HL-60/S4 treated with phorbol 12-myristate 13-acetate at 8.2 ng/mL for 4 days and 3 days (cell line): ENCODE measurements around the gene NIT2.

Experiments
- in situ Hi-C: fragments of 300-500 bp; cut with MboI; formaldehyde crosslinking; loops from 2 replicates; pipeline ENCODE4 v1.15.0; 2022; ENCODE audit warnings: low sequenced_read_pairs

Gene NIT2

GRCh38 chr3:100389025-100389424, 54.5 kb downstream of the NIT2 start:
- in situ Hi-C loops = no loop called here

GRCh38 chr3:100395679-100396431, 61.3 kb downstream of the NIT2 start:
- in situ Hi-C loops = no loop called here

- in situ Hi-C loops = no loop called here
These were observed 62.4 kb downstream of the NIT2 start for GRCh38 chr3:100396967-100397366.

- in situ Hi-C loops = no loop called here
These were observed 64.9 kb downstream of the NIT2 start for GRCh38 chr3:100399341-100400071.

GRCh38 chr3:100400419-100400779, 65.8 kb downstream of the NIT2 start:
- in situ Hi-C loops = no loop called here

GRCh38 chr3:100400780-100401673, 66.5 kb downstream of the NIT2 start, which contains the start of the genes LNP1 and TOMM70:
TSS of gene LNP1 (plus strand) at chr3:100401539. CDS start at chr3:100429730, 28,191 bp downstream.
TSS of gene TOMM70 (minus strand) at chr3:100401089. CDS start at chr3:100400949, 140 bp downstream.
- in situ Hi-C loops = no loop called here

- in situ Hi-C loops = no loop called here
These were observed 67.1 kb downstream of the NIT2 start for GRCh38 chr3:100401674-100402041.

- in situ Hi-C loops = no loop called here
These were observed 67.7 kb downstream of the NIT2 start for GRCh38 chr3:100402256-100402655.

- in situ Hi-C loops = no loop called here
These were observed 68.3 kb downstream of the NIT2 start for GRCh38 chr3:100402891-100403290.

GRCh38 chr3:100403362-100404249, 69.0 kb downstream of the NIT2 start:
- in situ Hi-C loops = no loop called here

GRCh38 chr3:100404250-100404548, 69.6 kb downstream of the NIT2 start:
- in situ Hi-C loops = no loop called here

GRCh38 chr3:100407164-100407563, 72.6 kb downstream of the NIT2 start:
- in situ Hi-C loops = no loop called here

- in situ Hi-C loops = no loop called here
These were observed 73.5 kb downstream of the NIT2 start for GRCh38 chr3:100407977-100408532.
